22Rv1 (cell line): ENCODE results near the gene ARHGEF35.
"Not testable (repeated sequence)": the region's sequence is repeated elsewhere in the genome, so short reads cannot be mapped to it uniquely, and the experiment has no call there.

Experiments used
- ZFX ChIP-seq: fragments of 450-650 bp; IDR thresholded peaks from 2 replicates; pipeline ENCODE4 v1.6.1; 2017; ENCODE audit warnings: antibody characterized with exemption, borderline replicate concordance
- TF ChIP-seq, protein P1 (sequence below): fragments of 450-650 bp; IDR thresholded peaks from 2 replicates; pipeline ENCODE4 v1.5.1; 2017; ENCODE audit warnings: mild to moderate bottlenecking

DNA sequence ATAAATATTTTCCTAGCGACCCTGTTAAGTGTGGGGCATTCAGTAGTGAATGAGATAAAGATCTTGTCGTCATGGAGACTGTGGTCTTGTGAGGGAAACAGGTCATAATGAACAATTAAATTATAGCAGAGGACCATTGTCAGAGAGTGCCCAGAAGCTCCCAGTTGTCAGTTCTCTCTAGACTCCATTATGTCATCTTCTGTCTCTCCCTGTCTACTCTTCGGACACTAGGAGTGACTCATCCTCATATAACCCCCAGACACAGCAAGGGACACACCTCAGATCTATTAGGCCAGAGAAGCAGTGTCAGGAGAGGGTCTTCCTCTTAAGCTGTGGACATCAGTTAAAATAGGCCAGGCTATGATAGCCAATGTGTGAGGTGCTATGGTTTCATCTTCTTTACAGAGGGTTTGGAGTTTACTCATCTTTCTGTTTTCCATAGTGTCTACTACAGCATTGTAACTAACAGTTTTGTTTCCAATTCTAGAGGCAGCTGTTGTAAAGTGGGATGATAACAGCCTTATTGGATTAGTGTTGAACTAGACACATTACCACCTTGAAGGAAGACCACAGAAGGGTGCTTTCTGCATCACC, 7.0 kb downstream of the ARHGEF35 start:
- TF ChIP-seq, protein P1, sequence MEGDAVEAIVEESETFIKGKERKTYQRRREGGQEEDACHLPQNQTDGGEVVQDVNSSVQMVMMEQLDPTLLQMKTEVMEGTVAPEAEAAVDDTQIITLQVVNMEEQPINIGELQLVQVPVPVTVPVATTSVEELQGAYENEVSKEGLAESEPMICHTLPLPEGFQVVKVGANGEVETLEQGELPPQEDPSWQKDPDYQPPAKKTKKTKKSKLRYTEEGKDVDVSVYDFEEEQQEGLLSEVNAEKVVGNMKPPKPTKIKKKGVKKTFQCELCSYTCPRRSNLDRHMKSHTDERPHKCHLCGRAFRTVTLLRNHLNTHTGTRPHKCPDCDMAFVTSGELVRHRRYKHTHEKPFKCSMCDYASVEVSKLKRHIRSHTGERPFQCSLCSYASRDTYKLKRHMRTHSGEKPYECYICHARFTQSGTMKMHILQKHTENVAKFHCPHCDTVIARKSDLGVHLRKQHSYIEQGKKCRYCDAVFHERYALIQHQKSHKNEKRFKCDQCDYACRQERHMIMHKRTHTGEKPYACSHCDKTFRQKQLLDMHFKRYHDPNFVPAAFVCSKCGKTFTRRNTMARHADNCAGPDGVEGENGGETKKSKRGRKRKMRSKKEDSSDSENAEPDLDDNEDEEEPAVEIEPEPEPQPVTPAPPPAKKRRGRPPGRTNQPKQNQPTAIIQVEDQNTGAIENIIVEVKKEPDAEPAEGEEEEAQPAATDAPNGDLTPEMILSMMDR, result not testable (repeated sequence)
- not testable (repeated sequence) for TF ChIP-seq ZFX
